Inflammatory macrophage treated with lipopolysaccharide for 4 hours (primary cell): ENCODE results near the gene ANGPTL4.
A peak's percentile ranks its signal among the peaks of the same experiment; 100 is the strongest.
"Not testable (repeated sequence)": the region's sequence is repeated elsewhere in the genome, so short reads cannot be mapped to it uniquely, and the experiment has no call there.

Experiments used
- DNase-seq: peaks from one replicate; pipeline ENCODE4 v3.0.0-alpha.2; 2020

ANGPTL4 gene

DNA sequence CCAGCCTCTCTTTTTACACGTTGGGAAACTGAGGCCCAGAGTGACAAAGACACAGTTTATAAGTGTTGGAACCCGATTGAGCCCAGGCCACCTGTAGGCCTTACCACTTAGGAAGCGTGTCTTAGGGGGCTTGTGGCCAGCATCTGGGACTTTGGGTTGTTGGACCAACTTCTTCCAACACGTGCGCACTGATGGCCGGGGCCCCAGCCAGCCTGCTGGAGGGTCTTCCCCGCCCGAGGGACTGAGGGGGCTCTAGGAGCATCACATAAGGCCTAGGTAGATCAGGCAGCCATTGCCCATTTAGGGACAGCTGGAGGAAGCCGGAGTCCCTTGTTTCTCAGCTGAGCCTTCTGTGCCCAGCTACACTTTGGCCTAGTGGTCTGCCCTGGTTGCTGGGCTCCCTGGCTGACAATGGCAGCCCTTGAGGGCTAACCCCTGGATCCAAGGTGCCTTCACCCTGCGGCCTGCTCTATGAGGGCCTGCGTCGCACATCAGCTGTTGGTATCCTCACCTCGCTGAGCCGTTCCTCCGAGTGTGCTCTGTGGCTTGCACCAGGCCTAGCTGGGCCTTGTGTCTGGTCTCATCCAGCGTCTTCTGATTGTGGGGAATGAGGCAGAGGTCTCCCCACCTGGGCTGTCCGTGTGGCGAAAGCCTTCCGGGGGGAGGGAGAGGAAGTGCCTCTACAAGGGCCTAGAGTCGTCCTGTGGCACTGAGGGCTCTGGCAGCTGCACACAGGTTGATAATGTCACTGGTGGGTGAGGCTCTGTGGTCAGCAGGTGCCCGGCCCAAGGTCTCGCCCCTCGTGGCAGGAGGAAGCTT lies 27.5 kb downstream of the ANGPTL4 start:
- no peak for DNase-seq

DNA sequence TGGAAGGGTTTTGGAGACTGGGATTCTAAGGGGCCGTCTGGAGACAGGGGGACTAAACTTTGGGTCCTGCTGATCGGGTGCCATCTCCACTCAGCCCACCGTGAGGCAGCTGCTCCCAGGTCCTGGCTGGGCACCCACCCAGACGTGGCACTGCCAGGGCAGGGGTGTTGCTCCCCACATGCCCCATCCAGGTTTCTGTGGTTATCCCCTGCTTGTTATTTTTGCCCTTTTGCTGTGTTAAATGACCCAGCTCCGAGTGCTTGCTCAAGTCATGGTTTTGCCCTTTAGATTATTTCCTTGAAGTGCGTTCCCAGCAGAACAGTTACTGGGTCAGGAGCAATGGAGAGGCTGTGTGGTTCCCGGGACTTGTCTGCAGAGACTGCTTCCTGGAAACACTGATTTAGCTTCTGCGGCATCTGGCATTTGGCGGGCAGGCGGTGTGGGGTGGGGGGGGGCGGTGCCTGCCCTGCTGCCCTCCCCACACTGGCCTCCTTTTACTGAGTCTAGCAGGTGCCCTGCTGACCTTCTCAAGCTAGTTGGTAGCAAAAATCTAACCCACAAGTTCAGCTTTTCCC lies 28.1 kb downstream of the ANGPTL4 start:
- no peak for DNase-seq

DNA sequence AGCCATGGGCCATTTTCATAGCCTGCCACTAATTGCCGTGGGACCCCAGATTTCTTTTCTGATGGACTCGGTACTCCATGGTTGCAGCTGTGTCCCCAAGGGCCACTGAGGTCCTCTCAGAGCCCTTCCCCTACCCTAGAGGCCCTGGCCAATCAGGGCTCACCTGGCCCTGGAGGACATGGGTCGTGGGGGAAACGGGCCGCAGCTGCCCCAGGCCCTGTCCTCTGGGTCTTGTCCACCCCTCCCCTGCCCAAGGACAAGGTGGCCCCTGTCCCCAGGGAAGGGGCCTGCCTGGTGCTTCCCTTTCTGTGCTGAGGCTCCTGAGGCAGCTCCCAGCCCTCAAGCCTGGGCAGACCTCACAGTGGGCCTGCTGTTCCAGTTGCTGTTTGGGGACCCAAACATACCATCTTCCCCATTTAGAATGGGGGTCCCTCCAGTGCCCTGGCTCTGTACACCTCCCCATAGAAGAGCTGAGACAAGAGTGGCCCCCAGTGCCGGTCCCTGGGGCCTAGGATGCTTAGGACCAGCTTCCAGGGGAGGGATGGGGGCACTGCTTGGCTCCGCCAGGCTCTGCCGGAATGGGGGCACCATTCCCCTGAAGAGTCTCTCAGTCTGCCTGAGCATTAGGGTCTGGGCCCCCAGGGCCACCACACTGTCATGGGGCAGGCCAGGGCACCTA lies 29.4 kb downstream of the ANGPTL4 start:
- no peak for DNase-seq

DNA sequence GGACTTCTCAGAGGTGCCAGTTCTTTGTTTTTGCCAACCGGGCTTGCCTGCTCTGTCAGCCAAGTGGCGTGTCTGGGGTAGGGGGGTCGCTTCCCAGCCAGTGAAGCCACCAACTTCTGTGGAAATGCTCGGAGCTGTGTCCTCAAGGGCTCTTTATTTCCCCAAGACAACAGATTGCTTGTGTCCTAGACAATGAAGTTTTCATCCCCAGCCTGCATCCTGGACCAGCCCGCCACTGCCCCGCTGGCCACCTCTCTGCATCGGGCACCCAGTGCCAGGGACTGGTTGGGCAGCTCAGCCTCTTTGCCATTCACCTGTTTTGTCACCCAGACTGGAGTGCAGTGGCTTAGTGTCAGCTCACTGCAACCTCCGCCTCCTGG lies 29.9 kb downstream of the ANGPTL4 start:
- no peak for DNase-seq

DNA sequence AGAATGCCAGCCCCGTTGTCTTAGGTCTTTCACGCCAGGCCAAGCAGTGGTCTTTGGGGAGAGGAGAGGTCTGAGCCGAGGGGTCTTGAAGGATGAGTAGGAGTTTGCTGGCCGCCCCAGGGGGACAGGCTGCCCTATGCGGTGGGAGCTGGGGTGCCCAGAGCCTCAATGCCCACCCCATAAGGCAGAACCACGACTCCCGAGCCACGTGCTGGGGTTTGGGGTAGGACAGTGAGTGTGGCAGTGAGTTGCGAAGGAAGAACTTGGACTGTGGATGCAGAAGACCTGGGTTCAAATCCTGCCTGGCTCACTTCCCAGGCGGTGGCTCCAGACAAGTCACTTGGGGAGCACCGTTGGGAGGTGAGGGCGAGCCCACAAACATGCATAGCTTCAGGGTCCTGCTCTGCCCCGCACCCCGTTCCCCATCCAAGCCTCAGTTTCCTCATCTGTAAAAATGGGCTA lies 31.7 kb downstream of the ANGPTL4 start:
- no peak for DNase-seq

DNA sequence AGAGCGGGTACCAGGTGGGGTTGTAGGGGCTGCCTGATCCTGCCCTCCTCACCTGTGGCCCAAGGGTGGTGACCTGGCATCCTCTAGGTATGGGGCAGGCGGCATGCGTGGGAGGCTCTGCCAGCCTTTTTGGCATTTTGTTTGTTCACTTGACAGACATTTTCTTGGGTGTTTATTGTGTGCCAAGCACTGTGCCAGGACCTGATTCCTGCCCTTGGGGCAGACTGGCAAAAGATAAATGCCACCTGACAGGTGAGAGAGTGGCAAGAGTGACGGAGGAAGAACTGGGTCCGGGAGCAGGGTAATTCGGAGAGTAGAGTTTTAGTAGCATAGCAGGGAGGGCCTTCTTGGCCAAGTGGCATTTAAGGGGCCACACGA lies 32.2 kb downstream of the ANGPTL4 start:
- DNase-seq: no peak

DNA sequence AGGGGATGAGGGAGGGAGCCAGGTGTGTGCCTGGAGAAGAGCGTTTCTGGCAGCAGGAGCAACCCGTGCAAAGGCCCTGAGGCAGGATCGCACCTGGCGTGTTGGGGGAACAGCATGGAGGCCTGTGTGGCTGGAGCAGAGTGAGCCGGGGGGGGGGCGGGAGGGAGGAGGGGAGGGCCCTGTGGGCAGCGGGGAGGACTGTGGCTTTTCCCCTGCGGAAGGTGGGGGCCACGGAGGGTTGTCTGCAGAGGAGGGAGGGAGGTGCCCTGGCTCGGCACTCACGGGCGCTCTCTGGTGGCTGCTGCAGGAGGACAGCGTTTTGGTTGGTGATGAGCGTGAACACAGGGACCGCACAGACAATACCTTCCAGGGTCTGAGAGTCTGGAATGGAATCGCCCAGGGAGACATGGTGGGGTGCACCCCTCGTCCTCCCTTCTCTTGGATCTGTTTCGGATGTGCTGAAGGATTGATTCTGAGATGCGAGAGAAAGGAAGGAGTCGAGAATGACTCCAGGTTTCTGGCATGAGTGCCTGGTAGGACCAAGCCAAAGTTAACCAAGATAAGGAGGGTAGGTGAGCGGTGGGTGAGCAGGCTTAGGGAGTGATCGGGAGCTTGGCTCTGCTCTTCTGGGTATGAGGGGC lies 32.7 kb downstream of the ANGPTL4 start:
- DNase-seq: peak; percentile 72

DNA sequence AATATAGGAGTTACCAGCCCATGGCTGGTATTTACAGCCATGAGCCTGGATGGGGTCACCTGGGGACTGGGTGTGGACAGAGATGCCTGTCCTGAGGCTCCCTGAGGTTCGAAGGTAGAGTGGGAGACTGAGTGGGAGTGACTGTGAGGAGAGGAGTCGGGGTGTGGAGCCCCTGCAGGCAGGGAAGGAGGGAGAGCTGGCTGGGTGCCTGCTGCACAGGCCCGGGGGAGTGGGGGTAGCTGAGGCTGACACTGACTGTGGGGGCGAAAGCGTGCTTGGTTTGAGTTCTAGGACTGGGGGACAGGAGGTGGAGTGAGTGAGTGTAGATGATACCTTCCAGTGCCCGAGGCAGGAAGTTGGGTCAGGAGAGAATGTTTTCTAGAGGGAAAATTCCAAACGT lies 33.3 kb downstream of the ANGPTL4 start:
- DNase-seq: no peak

DNA sequence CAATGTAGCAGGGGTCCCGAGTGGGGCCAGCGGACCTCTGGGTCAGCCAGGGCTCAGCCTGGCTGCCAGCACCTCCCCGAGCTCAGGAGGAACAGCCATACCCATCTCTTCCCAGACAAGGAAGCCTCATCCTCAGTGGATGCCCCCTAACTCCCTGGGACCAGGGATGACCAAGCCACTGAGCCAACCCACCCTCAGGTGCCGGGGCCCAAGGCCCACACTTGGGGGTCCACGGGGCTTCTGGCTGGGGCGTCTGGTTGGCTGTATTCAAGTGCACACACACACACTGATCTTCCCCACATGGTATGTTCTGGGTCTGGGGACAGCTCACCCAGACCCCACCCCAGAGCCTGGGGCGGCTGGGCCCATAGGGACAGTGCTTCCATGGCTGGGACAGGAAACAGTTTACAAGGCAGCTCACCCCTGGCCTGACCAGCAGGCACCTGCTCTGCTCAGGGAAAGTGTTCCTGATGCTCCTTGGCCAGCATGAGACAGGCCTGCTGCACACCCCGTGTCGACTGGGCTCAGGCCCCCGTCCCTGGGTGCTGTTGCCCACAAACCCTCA lies 33.9 kb downstream of the ANGPTL4 start:
- no peak for DNase-seq

DNA sequence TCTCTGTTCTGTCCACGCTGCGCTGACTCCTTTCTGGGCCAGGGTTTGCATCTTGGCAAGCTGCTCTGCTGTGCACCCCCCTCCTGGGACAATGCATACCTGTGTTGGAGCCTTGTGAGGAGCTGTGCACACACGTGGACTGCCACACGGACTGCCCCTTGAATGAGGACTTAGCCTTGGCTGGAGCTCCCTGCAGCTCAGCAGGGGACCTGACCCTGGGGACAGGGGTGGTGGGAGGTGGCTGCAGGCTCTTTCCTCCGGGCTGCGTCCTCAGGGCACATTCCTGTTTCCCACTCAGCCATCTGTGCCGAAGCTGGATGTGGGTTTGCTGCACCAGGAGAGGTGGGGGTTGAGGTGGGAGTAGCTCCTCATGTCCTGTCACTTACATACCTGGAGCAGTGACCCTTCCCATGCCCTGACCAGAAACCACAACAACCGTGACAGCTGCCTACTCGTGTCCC lies 34.4 kb downstream of the ANGPTL4 start:
- no peak for DNase-seq

DNA sequence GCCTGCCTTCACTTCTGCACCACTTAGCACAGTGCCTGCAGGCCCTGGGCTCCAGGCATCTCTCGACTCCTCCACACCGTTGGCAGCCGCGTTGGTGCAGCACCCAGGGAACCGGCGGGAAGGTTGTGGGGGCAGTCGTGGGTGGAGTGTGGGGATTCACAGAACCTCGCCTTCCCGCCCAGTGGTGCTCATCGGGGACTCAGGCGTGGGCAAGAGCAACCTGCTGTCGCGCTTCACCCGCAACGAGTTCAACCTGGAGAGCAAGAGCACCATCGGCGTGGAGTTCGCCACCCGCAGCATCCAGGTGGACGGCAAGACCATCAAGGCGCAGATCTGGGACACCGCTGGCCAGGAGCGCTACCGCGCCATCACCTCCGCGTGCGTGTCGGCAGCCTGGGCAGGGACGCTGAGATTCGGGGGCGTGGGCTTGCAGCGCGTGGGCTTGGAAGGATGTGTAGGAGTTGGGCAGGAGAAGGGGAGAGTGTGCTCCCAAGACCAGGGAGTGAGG lies 35.8 kb downstream of the ANGPTL4 start:
- DNase-seq: no peak

DNA sequence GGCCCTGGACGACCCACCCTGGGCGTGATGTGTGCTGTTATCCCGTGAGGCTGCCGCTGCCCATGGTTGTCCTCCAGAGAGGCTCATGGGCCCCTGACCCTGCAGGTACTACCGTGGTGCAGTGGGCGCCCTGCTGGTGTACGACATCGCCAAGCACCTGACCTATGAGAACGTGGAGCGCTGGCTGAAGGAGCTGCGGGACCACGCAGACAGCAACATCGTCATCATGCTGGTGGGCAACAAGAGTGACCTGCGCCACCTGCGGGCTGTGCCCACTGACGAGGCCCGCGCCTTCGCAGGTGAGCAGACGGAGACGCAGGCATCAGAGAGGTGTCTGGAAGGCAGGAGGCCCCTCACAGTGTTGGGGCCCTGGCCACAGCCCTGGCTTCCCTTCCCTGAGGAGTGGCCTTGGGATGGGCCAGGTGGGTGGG lies 38.0 kb downstream of the ANGPTL4 start:
- no peak for DNase-seq

DNA sequence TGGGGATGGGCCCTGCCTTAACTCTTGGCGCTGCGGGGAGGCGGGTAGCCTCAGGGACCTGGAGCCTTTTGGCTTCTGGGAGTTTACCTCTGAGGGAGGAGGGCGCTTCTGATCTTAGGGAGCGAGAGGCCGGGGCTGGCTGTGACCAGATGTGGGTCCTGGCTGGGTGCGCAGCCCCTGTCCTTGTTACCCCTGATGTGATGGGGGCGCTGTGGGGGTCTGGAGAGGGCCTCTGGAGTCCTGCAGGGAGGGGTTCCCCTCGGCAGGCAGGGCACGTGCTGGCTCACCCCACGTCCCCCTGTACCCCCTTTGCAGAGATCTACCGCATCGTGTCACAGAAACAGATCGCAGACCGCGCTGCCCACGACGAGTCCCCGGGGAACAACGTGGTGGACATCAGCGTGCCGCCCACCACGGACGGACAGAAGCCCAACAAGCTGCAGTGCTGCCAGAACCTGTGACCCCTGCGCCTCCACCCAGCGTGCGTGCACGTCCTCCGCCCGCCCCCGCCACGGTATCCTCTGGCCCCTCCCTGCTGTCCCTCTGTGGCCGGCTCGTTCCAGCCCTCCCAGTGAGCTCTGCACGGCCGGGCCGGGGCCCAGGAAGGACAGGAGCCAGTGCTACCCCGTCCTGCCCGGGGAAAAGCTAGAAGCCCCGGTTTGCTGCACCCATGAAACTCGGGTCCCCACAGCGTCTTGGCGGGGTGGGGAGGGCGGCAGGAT lies 39.3 kb downstream of the ANGPTL4 start:
- no peak for DNase-seq

DNA sequence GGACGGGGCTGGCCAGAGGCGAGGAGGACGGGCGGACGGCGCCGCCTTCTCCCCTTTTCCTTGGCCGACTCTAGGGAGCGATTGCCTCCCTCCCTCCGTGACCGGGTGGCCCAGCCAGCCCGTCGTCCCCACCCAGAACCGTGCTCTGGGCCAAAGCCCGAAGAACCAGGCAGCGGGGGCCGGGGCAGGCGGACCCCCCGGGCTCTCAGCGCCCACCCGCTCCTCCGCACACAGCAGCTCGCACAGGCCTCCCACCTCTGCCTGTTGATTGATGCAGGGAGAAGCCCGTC lies 39.8 kb downstream of the ANGPTL4 start:
- no peak for DNase-seq

DNA sequence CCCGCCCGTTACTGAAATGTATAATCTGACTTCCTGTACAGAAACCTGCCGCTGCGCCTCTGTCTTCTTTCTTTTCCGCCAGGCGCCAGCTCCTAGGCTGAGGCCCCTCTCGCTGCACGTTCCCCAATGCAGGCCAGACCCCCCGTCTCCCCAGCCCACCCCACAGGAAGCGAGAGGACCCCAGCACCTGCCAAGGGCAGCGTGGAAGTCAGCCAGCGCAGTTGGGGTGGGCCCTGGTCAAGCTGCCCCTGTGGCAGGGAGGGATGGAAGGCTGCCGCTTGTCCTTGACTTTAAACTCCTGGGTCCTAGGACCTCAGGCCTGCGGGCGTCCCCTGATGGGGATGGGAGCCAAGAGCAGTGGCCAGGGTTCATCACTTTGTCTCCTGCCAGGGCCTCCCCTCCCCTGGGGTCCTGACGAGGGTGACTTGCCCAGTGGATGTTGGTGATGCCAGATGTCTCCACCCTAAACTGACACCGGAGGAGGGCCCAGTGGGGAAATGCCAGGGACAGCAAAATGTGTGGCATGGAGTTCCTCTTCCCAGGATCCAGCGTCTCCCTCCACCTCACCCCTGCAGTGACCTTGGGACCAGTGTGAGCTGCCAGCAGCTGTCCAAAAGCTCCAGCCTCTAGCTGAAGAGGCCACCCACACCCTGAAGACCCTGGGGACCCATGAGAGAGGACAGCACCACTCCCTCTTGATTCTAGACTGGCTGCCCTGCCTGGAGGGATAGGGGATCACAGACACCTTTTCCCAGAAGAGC lies 40.6 kb downstream of the ANGPTL4 start:
- no peak for DNase-seq

DNA sequence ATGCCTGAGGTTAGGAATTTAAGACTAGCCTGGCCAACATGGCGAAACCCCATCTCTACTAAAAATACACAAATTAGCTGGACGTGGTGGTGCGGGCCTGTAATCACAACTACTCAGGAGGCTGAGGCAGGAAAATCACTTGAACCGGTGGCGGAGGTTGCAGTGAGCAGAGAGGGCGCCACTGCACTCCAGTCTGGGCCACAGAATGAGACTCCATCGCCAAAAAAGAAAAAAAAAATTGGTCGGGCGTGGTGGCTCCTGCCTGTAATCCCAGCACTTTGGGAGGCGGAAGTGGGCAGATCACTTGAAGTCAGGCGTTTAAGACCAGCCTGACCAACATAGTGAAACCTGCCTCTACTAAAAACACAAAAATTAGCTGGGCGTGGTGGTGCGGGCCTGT lies 46.8 kb downstream of the ANGPTL4 start:
- not testable (repeated sequence) for DNase-seq

DNA sequence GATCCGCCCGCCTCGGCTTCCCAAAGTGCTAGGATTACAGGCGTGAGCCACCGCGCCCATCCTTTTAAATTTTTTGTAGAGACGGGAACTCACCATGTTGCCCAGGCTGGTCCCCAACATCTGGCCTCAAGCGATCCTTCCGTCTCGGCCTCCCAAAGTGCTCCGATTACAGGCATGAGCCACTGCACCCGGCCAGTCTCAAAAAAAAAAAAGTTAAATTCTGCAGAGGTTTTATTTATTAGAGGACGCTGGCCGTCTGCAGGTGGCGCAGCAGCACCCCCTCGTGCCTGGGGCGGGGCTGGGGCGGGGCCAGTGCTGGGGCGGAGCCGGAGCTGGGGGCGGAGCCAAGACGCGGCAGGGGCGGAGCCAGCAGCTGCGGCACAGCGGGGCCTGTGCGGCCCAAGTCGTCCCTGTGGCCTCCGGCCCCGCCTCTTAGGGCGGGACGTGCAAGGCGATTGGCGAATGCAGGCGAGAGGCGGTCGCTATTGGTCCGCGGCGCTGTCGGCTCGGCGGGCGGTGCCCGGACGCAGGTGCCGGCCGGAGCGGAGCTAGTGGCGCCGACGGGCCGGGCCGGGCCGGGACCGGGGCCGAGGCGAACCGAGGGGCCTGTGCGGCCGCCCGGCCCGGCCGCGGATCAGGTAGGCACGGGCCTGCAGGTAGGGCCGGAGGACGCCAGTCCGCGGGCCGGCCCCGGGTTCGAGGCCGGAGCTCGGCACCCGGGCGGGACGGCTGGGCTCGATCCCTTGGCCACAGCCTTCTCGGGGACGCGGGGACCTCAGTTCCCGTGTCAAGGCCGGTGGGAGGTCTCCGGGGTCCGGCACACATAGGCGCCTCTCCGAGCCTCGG lies 49.1 kb downstream of the ANGPTL4 start, which contains the start of gene MARCHF2:
Gene MARCHF2, plus strand, starts transcription at position 523 of the 846 bp plus-strand sequence. CDS start 8,536 bp downstream, outside the sequence.
- DNase-seq: peak; percentile 98

DNA sequence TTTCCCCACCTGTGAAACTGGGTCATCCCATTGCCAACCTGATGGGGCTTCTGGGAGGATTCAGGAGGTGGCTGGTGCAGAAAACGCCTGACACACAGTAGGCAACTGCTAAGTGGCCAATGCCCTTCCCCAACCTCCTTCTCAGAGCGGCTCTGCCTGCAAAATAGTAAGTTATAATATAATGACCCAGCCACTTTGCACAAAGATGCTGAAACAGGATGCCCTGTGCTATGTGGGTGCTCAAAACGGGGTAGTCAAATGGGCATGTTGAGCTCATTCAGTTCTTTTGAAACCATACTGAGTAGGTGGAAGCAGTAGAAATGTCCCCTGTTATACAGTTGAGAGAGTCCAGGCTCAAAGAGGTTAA lies 49.7 kb downstream of the ANGPTL4 start:
- DNase-seq: peak; percentile 73

DNA sequence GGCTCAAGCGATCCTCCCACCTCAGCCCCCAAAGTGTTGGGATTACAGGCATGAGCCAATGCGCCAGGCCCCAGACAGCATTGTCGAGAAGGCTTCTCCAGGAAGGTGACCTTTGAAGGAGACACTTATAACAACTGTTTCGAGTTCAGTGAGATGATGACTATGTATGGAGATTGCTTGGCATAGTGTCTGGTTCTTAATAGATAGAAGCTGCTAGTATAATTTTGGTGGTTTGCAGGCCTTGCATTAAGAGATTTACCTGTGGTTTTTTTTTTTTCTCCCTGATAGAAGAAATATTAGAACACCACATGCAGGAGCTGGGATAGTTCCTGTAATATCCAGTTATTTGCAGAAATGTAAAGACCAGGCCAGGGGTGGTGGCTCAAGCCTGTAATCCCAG lies 52.8 kb downstream of the ANGPTL4 start:
- DNase-seq: no peak
